GM23248 (cell line): ENCODE data around the gene IL4. TPM values are rescaled to one million over a fixed set of nuclear protein-coding genes. Genes with fewer than 3 reads are reported as not detected.

Source experiments
- DNase-seq: peaks from one replicate; pipeline ENCODE4 v3.0.0-alpha.2; 2015
- H2AFZ ChIP-seq: fragments of 200-600 bp; sonication (generic); 2 replicates; pipeline ENCODE4 v1.6.1; 2016; ENCODE audit warnings: antibody characterized with exemption
- H3F3A ChIP-seq: fragments of 200-600 bp; sonication (generic); 2 replicates; pipeline ENCODE4 v1.6.1; 2016; ENCODE audit warnings: mild to moderate bottlenecking, antibody characterized with exemption, mixed run types; ENCODE audit not compliant: insufficient read depth
- H3K27ac ChIP-seq: fragments of 200-600 bp; sonication (generic); 2 replicates; pipeline ENCODE4 v1.5.1; 2016; ENCODE audit warnings: mild to moderate bottlenecking
- H3K27me3 ChIP-seq: fragments of 200-600 bp; sonication (generic); replicated peaks from 2 replicates; pipeline ENCODE4 v1.6.1; 2016; ENCODE audit warnings: mild to moderate bottlenecking; ENCODE audit not compliant: insufficient read depth
- H3K36me3 ChIP-seq: fragments of 200-600 bp; sonication (generic); 2 replicates; pipeline ENCODE4 v1.6.1; 2016; ENCODE audit warnings: low read depth, mild to moderate bottlenecking
- H3K4me1 ChIP-seq: fragments of 200-600 bp; sonication (generic); 2 replicates; pipeline ENCODE4 v1.6.1; 2016; ENCODE audit warnings: mild to moderate bottlenecking; ENCODE audit not compliant: insufficient read depth
- H3K4me2 ChIP-seq: fragments of 200-600 bp; sonication (generic); one replicate; pipeline ENCODE4 v1.6.1; 2016; ENCODE audit warnings: mild to moderate bottlenecking; ENCODE audit not compliant: unreplicated experiment
- H3K4me3 ChIP-seq: fragments of 200-600 bp; sonication (generic); 2 replicates; pipeline ENCODE4 v1.5.1; 2016; ENCODE audit warnings: mild to moderate bottlenecking
- H3K79me2 ChIP-seq: fragments of 200-600 bp; sonication (generic); 2 replicates; pipeline ENCODE4 v1.6.1; 2016; ENCODE audit warnings: mild to moderate bottlenecking; ENCODE audit not compliant: insufficient read depth
- H3K9ac ChIP-seq: fragments of 200-600 bp; sonication (generic); 2 replicates; pipeline ENCODE4 v1.6.1; 2016; ENCODE audit warnings: mild to moderate bottlenecking
- H3K9me2 ChIP-seq: fragments of 200-600 bp; sonication (generic); 2 replicates; pipeline ENCODE4 v1.6.1; 2016; ENCODE audit warnings: mixed run types, mild to moderate bottlenecking, moderate library complexity; ENCODE audit not compliant: insufficient read depth
- H3K9me3 ChIP-seq: fragments of 200-600 bp; sonication (generic); one replicate; pipeline ENCODE4 v1.6.1; 2017; ENCODE audit warnings: low read depth
- H4K20me1 ChIP-seq: fragments of 200-600 bp; sonication (generic); 2 replicates; pipeline ENCODE4 v1.6.0; 2016; ENCODE audit not compliant: insufficient read depth
- EZH2 ChIP-seq: fragments of 200-600 bp; sonication (generic); IDR thresholded peaks from 2 replicates; pipeline ENCODE4 v1.6.1; 2018; ENCODE audit warnings: antibody characterized with exemption, mild to moderate bottlenecking; ENCODE audit not compliant: insufficient read depth, poor library complexity, severe bottlenecking
- EZH2phosphoT487 ChIP-seq: fragments of 200-600 bp; sonication (generic); IDR thresholded peaks from 2 replicates; pipeline ENCODE4 v1.6.1; 2018; ENCODE audit warnings: antibody characterized with exemption, moderate library complexity, mild to moderate bottlenecking, low read depth; ENCODE audit not compliant: insufficient read depth
- WGBS, 2 experiments: methylation state at CpG; one replicate each; pipeline ENCODE4 v1.1.6; 2015 to 2017; ENCODE audit warnings: low lambda C conversion rate in 2 of 2, low coverage in 1 of 2; ENCODE audit errors: missing lambda C conversion rate in 2 of 2; 5-methylcytosine and 5-hydroxymethylcytosine counted together
- in situ Hi-C: fragments of 300-500 bp; cut with MboI; formaldehyde crosslinking; loops from 2 replicates; pipeline ENCODE4 v1.15.0; 2020
- polyA plus RNA-seq: library from polyadenylated mRNA; unstranded; fragments of >200 nt; fragmentation: Nextera tagmentation; extraction: Ambion mirVana; gene quantifications from 2 replicates; pipeline ENCODE4 v1.2.1, GENCODE V29; 2016
- total RNA-seq: library from RNA; depleted of rRNA; stranded (reverse); fragments of >200 nt; shearing (Covaris generic); gene quantifications from 2 replicates; pipeline ENCODE4 v1.2.3, GENCODE V29; 2014

IL4 gene
- total and polyA plus RNA-seq, 2 experiments from 2014 or later: 0.34 TPM; not detected in 1

- 95 to 97% methylated on average over 3 of the region's 3 CpGs for WGBS, 2 experiments
- no peaks in the 10 kb centered on the region for H3K27me3 ChIP-seq
- H3K4me2 ChIP-seq: no peak overlapping the region
- no peak overlapping the region for H3K27ac ChIP-seq
- no peaks in the 10 kb centered on the region for H3K9me3 ChIP-seq
- H3K9me2 ChIP-seq: no peaks in the 10 kb centered on the region
- H3K79me2 ChIP-seq: no peaks in the 10 kb centered on the region
- H2AFZ ChIP-seq: no peak overlapping the region
- no peak for DNase-seq
- peaks cover 27% of the 10 kb centered on the region for H3F3A ChIP-seq
- in situ Hi-C loops: no loop called here
- no peak overlapping the region for H3K9ac ChIP-seq
- no peak for TF ChIP-seq EZH2
- TF ChIP-seq EZH2phosphoT487: no peak
- no peaks in the 10 kb centered on the region for H4K20me1 ChIP-seq
- no peak overlapping the region for H3K4me3 ChIP-seq
- H3K36me3 ChIP-seq: no peaks in the 10 kb centered on the region
- H3K4me1 ChIP-seq: peaks cover 12% of the 10 kb centered on the region
These were observed 2.8 kb upstream of the IL4 start for GRCh38 chr5:132671000-132671399.

- TF ChIP-seq EZH2phosphoT487 (no peak), EZH2 (no peak)
- Histone ChIP-seq H3K9me2 (no peaks in the 10 kb centered on the region), H4K20me1 (no peaks in the 10 kb centered on the region), H3K4me2 (no peak overlapping the region), H3K9ac (no peak overlapping the region), H3K27me3 (no peaks in the 10 kb centered on the region), H3K4me3 (no peak overlapping the region), H3K79me2 (no peaks in the 10 kb centered on the region), H2AFZ (no peak overlapping the region; the same call in 1 of the 2 replicates), H3K9me3 (no peaks in the 10 kb centered on the region), H3K36me3 (no peaks in the 10 kb centered on the region), H3K27ac (no peak overlapping the region), H3K4me1 (peaks cover 31% of the 10 kb centered on the region), H3F3A (peaks cover 37% of the 10 kb centered on the region)
- in situ Hi-C loops: no loop called here
- no peak for DNase-seq
- 83 to 85% methylated on average over 1 of the region's 1 CpG for WGBS, 2 experiments
These were observed 301 bp upstream of the IL4 start for GRCh38 chr5:132673488-132673887.

GRCh38 chr5:132674671-132675506 is 1.1 kb downstream of the IL4 start:
- no peaks in the 10 kb centered on the region for H4K20me1 ChIP-seq
- in situ Hi-C loops: no loop called here
- H3K4me2 ChIP-seq: peak overlapping the region; percentile 84
- H3K4me1 ChIP-seq: peaks cover 31% of the 10 kb centered on the region
- DNase-seq: peak; percentile 99
- H3K4me3 ChIP-seq: peak overlapping the region; percentile 71
- WGBS, 2 experiments: 9 to 12% methylated on average over 13 of the region's 13 CpGs
- TF ChIP-seq EZH2: no peak
- no peak for TF ChIP-seq EZH2phosphoT487
- no peaks in the 10 kb centered on the region for H3K27me3 ChIP-seq
- peak overlapping the region; percentile 81 for H3K27ac ChIP-seq
- H3K9ac ChIP-seq: peak overlapping the region; percentile 76
- peak overlapping the region; percentile 84 for H2AFZ ChIP-seq
- no peaks in the 10 kb centered on the region for H3K36me3 ChIP-seq
- H3K79me2 ChIP-seq: no peaks in the 10 kb centered on the region
- H3K9me3 ChIP-seq: no peaks in the 10 kb centered on the region
- no peaks in the 10 kb centered on the region for H3K9me2 ChIP-seq
- H3F3A ChIP-seq: peaks cover 37% of the 10 kb centered on the region

- H3K36me3 ChIP-seq: no peaks in the 10 kb centered on the region
- no peak overlapping the region for H2AFZ ChIP-seq
- WGBS, 2 experiments: 94 to 96% methylated on average over 11 of the region's 11 CpGs
- H4K20me1 ChIP-seq: no peaks in the 10 kb centered on the region
- H3F3A ChIP-seq: peaks cover 37% of the 10 kb centered on the region
- DNase-seq: no peak
- H3K9me2 ChIP-seq: no peaks in the 10 kb centered on the region
- H3K4me1 ChIP-seq: peaks cover 31% of the 10 kb centered on the region
- H3K9ac ChIP-seq: no peak overlapping the region
- no peaks in the 10 kb centered on the region for H3K79me2 ChIP-seq
- in situ Hi-C loops: no loop called here
- H3K4me3 ChIP-seq: no peak overlapping the region
- H3K27ac ChIP-seq: no peak overlapping the region
- H3K4me2 ChIP-seq: no peak overlapping the region
- TF ChIP-seq EZH2phosphoT487 (no peak), EZH2 (no peak)
- no peaks in the 10 kb centered on the region for H3K27me3 ChIP-seq
- no peaks in the 10 kb centered on the region for H3K9me3 ChIP-seq
These were observed 2.3 kb downstream of the IL4 start for GRCh38 chr5:132675936-132676689.
